Epithelial cell of esophagus (primary cell): Measurements from ENCODE around the gene MBTPS1.

Source experiments
- DNase-seq: peaks from one replicate; pipeline ENCODE4 v3.0.0; 2010; ENCODE audit warnings: low read depth
- H3K4me3 ChIP-seq: 2 replicates; pipeline ENCODE4 v1.5.1; 2011; ENCODE audit warnings: mild to moderate bottlenecking, low read length, control low read depth
- TF ChIP-seq, protein P1 (sequence below): IDR thresholded peaks from 2 replicates; pipeline ENCODE4 v1.5.1; 2011; ENCODE audit warnings: low read depth, mild to moderate bottlenecking, low read length, control low read depth, inconsistent platforms; ENCODE audit not compliant: insufficient read depth; ENCODE audit errors: missing control alignments

MBTPS1 gene

GRCh38 chr16:84040226-84040822, 76.4 kb downstream of the MBTPS1 start:
- no peak overlapping the region for H3K4me3 ChIP-seq
- no peak for DNase-seq
- TF ChIP-seq, protein P1, sequence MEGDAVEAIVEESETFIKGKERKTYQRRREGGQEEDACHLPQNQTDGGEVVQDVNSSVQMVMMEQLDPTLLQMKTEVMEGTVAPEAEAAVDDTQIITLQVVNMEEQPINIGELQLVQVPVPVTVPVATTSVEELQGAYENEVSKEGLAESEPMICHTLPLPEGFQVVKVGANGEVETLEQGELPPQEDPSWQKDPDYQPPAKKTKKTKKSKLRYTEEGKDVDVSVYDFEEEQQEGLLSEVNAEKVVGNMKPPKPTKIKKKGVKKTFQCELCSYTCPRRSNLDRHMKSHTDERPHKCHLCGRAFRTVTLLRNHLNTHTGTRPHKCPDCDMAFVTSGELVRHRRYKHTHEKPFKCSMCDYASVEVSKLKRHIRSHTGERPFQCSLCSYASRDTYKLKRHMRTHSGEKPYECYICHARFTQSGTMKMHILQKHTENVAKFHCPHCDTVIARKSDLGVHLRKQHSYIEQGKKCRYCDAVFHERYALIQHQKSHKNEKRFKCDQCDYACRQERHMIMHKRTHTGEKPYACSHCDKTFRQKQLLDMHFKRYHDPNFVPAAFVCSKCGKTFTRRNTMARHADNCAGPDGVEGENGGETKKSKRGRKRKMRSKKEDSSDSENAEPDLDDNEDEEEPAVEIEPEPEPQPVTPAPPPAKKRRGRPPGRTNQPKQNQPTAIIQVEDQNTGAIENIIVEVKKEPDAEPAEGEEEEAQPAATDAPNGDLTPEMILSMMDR, result no peak

DNA sequence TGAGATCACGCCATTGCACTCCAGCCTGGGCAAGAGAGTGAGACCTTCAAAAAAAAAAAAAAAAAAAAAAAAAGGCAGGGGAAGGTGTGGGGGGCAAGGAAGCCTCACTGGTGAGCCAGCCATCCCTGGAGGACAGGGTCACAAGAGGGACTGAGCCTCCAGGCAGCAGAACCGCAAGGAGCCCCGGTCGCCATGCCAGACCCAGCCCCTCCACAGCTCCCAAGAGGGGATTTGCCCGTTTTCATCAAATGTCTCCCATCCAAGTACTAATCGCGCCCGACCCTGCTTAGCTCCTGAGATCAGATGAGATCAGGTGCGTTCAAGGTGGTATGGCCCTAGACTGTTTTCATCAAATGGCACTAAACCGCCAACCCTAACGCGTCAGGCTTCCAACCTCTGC, 77.0 kb downstream of the MBTPS1 start:
- DNase-seq, result no peak
- TF ChIP-seq, protein P1, result no peak
- no peak overlapping the region for H3K4me3 ChIP-seq

DNA sequence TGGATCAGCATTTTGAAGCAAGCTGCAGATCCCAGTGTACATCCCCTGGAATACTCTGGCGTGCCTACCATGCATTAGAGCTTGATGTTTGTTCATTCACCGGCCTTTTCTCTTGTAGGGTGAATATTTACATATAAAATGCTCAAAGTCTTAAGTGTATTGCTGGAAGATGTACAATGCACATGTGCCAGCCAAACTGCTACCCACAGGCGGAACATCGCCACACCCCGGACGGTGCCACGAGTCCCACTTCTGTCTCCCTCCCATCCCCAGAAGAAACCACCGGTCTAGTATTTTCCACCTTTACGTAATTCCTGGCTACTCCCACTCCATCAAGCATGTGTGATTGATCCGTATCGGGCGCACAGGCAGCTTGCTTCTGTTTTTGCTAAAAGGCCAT, 78.3 kb downstream of the MBTPS1 start:
- no peak overlapping the region for H3K4me3 ChIP-seq
- no peak for DNase-seq
- TF ChIP-seq, protein P1, result no peak

DNA sequence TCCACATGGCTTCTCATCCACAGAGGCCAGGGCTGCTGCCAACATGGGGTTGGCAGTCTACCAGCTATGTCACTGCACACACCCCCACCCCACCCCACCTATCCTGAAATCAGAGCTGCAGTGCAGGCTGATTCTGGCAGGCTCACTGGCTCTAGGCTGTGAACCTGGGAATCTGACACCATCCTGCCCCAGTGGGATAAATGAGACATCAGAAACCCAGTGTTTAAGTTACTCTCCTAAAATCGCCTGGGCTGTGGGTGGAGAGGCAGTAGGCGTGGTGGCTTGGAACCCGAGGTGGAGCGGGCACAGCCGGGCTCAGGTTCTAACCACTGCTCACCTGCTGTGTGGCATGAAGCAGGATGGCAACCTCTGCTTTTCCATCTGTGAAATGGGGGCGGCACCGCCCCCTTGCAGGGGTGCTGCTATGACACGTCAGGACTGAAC, 79.7 kb downstream of the MBTPS1 start:
- H3K4me3 ChIP-seq, result no peak overlapping the region
- TF ChIP-seq, protein P1, result no peak
- DNase-seq, result no peak

DNA sequence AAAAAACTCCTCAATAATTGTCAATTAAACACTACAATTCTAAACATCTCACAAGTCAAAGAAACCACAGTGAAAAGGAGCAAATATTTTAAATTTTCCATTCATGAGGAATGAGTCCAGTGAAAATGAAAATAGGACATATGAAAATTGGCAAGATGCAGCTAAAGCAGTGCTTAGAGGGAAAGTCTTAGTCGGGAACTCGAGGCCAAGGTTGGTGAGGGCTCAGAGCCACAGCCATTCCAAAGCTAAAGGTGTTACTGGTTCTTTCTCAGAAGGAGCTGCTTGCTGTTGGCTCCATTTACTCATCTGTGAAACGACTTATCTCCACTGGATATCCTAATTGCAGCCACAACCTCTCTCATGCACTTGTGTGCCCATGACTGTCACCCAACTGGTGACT, 80.6 kb downstream of the MBTPS1 start:
- no peak for DNase-seq
- TF ChIP-seq, protein P1, result no peak
- H3K4me3 ChIP-seq, result no peak overlapping the region

GRCh38 chr16:84034516-84034915, 82.2 kb downstream of the MBTPS1 start:
- no peak for DNase-seq
- TF ChIP-seq, protein P1, result no peak
- no peak overlapping the region for H3K4me3 ChIP-seq
